Activated naive CD4-positive, alpha-beta T cell treated with anti-CD3 and anti-CD28 coated beads, Interleukin-2, amount 50 U/mL, for 16 hours (primary cell): ENCODE results near the gene REX1BD.

Experiments
- DNase-seq: peaks from one replicate; pipeline ENCODE4 v3.0.0-alpha.2; 2020

REX1BD gene

GRCh38 chr19:18603958-18604819, 15.6 kb downstream of the REX1BD start:
- no peak for DNase-seq

GRCh38 chr19:18604820-18605159, 16.2 kb downstream of the REX1BD start:
- DNase-seq, result no peak

GRCh38 chr19:18605196-18605545, 16.6 kb downstream of the REX1BD start:
- DNase-seq, result no peak

GRCh38 chr19:18605546-18606280, 17.1 kb downstream of the REX1BD start:
- DNase-seq, result no peak

- DNase-seq, result no peak
Measured at GRCh38 chr19:18606281-18607225, 18.0 kb downstream of the REX1BD start, which contains the start of gene CRLF1. CRLF1 (minus strand) TSS chr19:18606799; CDS start chr19:18606656, 143 bp downstream.

- peak; percentile 12 for DNase-seq
Measured at GRCh38 chr19:18607226-18608101, 18.9 kb downstream of the REX1BD start.

- DNase-seq, result no peak
Measured at GRCh38 chr19:18608102-18608804, 19.7 kb downstream of the REX1BD start.

GRCh38 chr19:18608805-18609716, 20.5 kb downstream of the REX1BD start:
- DNase-seq, result no peak

- no peak for DNase-seq
Measured at GRCh38 chr19:18609717-18610051, 21.1 kb downstream of the REX1BD start.

GRCh38 chr19:18610245-18610555, 21.6 kb downstream of the REX1BD start:
- DNase-seq, result no peak

GRCh38 chr19:18610556-18611326, 22.1 kb downstream of the REX1BD start:
- no peak for DNase-seq

- DNase-seq, result no peak
Measured at GRCh38 chr19:18611327-18612050, 22.9 kb downstream of the REX1BD start.

GRCh38 chr19:18612051-18612771, 23.6 kb downstream of the REX1BD start:
- no peak for DNase-seq

- DNase-seq, result peak; percentile 58
Measured at GRCh38 chr19:18612772-18613588, 24.4 kb downstream of the REX1BD start, which contains the start of gene TMEM59L. TMEM59L (plus strand) TSS chr19:18612870; CDS start chr19:18612959, 89 bp downstream.

GRCh38 chr19:18613589-18614234, 25.1 kb downstream of the REX1BD start:
- DNase-seq, result no peak

GRCh38 chr19:18616023-18616422, 27.4 kb downstream of the REX1BD start:
- no peak for DNase-seq

- DNase-seq, result no peak
Measured at GRCh38 chr19:18617562-18617961, 29.0 kb downstream of the REX1BD start.
